ENCODE measurements around the gene NRP1. TPM values are rescaled to one million over a fixed set of nuclear protein-coding genes. Genes with fewer than 3 reads are reported as not detected.
"Not testable (repeated sequence)": the region's sequence is repeated elsewhere in the genome, so short reads cannot be mapped to it uniquely, and the experiment has no call there.

Gene NRP1
- total and polyA plus RNA-seq, 12 donors = 45.3 to 229 (median 157) TPM

DNA sequence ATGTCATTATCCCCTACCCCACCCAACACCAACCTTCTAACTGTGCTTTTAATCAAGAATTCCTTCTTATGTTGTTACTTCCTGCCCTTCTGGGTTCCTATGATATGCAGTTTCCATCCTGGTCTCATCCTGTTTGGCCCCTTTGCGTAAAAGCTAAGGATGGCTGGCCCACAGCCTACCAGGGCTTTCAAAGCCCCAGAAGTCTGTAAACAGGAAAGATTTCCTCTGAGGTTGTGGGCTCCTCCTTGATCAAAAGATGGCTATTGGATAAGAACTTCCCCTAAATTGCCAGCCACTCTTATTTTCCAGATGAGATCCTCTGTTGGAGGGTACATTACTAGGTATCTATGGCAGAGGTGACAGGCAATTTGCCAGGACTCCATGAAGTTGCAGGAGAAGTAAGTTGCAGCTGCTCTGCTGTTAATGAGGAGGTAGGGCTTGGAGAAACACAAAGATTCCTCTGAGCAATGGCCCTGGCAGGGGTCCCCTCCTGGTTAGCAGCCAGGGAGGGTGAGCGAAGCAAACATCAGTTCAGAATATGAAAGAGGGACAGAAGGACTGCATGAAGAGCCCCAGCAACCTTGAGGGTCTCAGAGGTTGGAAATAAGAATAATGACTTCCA, 32.1 kb downstream of the NRP1 start:
- ATAC-seq = peak; percentile 38 to 81 (median 62)
- peak overlapping the region in 9 of 10 donors; percentile 50 to 99 (median 63) for H3K27ac ChIP-seq
- H3K9me3 ChIP-seq = no peaks in the 10 kb centered on the region
- peaks cover 32 to 100% (median 100%) of the 10 kb centered on the region in 9 donors for H3K4me1 ChIP-seq
- intact Hi-C loops (cut with DNase I) = no loop called here
- TF ChIP-seq, protein P1, sequence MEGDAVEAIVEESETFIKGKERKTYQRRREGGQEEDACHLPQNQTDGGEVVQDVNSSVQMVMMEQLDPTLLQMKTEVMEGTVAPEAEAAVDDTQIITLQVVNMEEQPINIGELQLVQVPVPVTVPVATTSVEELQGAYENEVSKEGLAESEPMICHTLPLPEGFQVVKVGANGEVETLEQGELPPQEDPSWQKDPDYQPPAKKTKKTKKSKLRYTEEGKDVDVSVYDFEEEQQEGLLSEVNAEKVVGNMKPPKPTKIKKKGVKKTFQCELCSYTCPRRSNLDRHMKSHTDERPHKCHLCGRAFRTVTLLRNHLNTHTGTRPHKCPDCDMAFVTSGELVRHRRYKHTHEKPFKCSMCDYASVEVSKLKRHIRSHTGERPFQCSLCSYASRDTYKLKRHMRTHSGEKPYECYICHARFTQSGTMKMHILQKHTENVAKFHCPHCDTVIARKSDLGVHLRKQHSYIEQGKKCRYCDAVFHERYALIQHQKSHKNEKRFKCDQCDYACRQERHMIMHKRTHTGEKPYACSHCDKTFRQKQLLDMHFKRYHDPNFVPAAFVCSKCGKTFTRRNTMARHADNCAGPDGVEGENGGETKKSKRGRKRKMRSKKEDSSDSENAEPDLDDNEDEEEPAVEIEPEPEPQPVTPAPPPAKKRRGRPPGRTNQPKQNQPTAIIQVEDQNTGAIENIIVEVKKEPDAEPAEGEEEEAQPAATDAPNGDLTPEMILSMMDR (IDR thresholded peaks at IDR 0.05) = no peak
- no peak overlapping the region for H3K4me3 ChIP-seq
- WGBS, 2 donors = 55 to 61% methylated on average over 2 of the region's 2 CpGs
- peaks cover 0 to 49% (median 10%) of the 10 kb centered on the region in 9 donors for H3K36me3 ChIP-seq
- no peaks in the 10 kb centered on the region for H3K27me3 ChIP-seq
- DNase-seq = peak in 1 of 2 donors; percentile 49

DNA sequence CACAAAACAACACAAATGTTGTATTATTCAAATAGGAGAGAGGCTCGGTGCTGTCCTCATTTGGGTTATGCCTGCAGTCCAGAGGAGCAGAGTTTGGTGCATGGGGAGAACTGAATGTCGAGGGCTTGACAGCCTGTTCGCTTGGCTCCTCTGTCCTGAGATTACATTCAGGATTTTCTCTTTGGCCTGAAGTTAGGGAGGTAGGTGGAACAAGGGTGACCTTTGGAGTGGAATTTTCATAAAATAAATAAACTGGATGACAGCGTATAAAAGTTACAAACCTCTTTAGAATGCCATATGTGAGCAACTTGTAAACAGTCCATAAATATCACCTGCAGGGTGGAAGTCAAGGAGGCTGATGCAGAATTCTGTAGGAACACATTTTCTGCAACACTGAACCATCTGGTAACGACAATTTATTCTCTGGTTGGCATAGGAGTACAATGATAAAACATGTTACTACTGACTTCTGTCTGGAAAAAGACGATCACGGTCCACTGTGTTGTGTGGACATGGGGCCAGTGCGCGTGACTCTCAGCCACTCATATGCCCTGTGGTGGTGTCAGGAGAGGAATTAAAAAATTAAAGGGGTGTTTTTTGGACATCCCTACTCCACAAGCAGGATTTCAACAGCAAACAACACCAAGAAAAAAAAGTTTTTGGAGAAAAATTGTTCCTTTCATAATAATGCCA, 33.2 kb downstream of the NRP1 start:
- Histone ChIP-seq H3K4me1 (peaks cover 39 to 100% (median 100%) of the 10 kb centered on the region in 9 donors), H3K27ac (peak overlapping the region in 9 of 10 donors; percentile 40 to 99 (median 63)), H3K4me3 (no peak overlapping the region), H3K36me3 (peaks cover 0 to 60% (median 10%) of the 10 kb centered on the region in 9 donors), H3K9me3 (no peaks in the 10 kb centered on the region), H3K27me3 (no peaks in the 10 kb centered on the region)
- ATAC-seq (no peak), DNase-seq (no peak)
- TF ChIP-seq, protein P1 (IDR thresholded peaks at IDR 0.05) = no peak
- 55 to 62% methylated on average over 9 of the region's 9 CpGs for WGBS, 2 donors
- intact Hi-C loops (cut with DNase I) = no loop called here

DNA sequence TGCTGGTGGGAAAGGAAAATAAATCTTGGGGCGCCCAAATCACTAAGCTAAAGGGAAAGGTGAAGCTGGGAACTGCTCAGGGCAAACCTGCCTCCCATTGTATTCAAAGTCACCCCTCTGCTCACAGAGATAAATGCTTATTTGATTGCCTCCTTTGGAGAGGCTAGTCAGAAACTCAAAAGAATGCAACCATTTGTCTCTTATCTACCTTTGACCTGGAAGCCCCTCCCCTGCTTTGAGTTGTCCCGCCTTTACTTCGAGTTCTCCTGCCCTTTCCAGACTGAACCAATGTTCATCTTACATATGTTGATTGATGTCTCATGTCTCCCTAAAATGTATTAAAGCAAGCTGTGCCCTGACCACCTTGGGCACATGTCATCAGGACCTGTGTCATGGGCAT, 33.9 kb downstream of the NRP1 start:
- H3K4me3 ChIP-seq; intact Hi-C loops (cut with DNase I); H3K9me3 ChIP-seq; DNase-seq; ATAC-seq; H3K27me3 ChIP-seq: not testable (repeated sequence)
- WGBS, 2 donors = 45 to 66% methylated on average over 3 of the region's 3 CpGs
- Histone ChIP-seq H3K36me3 (peaks cover 0 to 66% (median 10%) of the 10 kb centered on the region in 9 donors), H3K4me1 (peaks cover 40 to 100% (median 97%) of the 10 kb centered on the region in 9 donors), H3K27ac (peak overlapping the region in 8 of 10 donors; percentile 40 to 99 (median 68))

DNA sequence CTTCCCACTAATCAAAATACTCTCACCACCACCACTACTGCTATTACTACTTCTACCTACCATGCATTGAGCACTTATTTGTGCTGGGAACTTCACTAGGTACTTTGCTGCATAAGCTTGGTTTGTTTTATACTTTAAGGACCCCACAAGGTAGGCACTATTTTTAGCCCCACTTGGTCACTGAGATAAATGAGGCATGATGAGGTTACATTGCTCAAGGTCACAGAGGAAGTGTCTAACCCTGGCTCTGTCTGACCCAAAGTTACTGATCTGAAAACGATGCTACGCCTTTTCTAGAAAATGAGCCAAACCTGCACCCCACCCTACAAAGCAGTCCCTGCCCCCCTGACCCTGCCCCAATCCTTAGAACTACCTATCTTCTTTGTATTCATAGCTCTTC, 35.6 kb downstream of the NRP1 start:
- Histone ChIP-seq H3K27me3 (no peaks in the 10 kb centered on the region), H3K27ac (peak overlapping the region in 9 of 10 donors; percentile 0 to 99 (median 72)), H3K36me3 (peaks cover 0 to 66% (median 5%) of the 10 kb centered on the region in 9 donors), H3K4me3 (no peak overlapping the region), H3K9me3 (no peaks in the 10 kb centered on the region), H3K4me1 (peaks cover 36 to 100% (median 97%) of the 10 kb centered on the region in 9 donors)
- DNase-seq (no peak), ATAC-seq (peak in 5 of 8 donors; percentile 15 to 39 (median 21))
- WGBS, 2 donors = 26 to 35% methylated on average over 2 of the region's 2 CpGs
- TF ChIP-seq, protein P1 (IDR thresholded peaks at IDR 0.05) = no peak
- intact Hi-C loops (cut with DNase I) = no loop called here
